NB4 (cell line): ENCODE results near the gene MEF2D.

Source experiments
- CTCF ChIP-seq: IDR thresholded peaks from one replicate; pipeline ENCODE4 v1.5.1; 2012; ENCODE audit warnings: low read depth, low read length
- MYC ChIP-seq: IDR thresholded peaks from 2 replicates; pipeline ENCODE4 v1.6.1; 2011; ENCODE audit warnings: low read depth, low read length
- POLR2A ChIP-seq: IDR thresholded peaks from 2 replicates; pipeline ENCODE4 v1.6.1; 2011; ENCODE audit warnings: mild to moderate bottlenecking; ENCODE audit not compliant: insufficient read length; ENCODE audit errors: extremely low read depth

- no peak for TF ChIP-seq CTCF
- TF ChIP-seq MYC, result no peak
- no peak for TF ChIP-seq POLR2A
Measured at GRCh38 chr1:156511644-156512043, 11.1 kb upstream of the MEF2D start.
